Astrocyte of the hippocampus (primary cell): Measurements from ENCODE around the gene ENTPD7.

Experiments used
- DNase-seq: peaks from one replicate; pipeline ENCODE4 v3.0.0; 2011; ENCODE audit warnings: low read depth, low spot score

The ENTPD7 gene

DNA sequence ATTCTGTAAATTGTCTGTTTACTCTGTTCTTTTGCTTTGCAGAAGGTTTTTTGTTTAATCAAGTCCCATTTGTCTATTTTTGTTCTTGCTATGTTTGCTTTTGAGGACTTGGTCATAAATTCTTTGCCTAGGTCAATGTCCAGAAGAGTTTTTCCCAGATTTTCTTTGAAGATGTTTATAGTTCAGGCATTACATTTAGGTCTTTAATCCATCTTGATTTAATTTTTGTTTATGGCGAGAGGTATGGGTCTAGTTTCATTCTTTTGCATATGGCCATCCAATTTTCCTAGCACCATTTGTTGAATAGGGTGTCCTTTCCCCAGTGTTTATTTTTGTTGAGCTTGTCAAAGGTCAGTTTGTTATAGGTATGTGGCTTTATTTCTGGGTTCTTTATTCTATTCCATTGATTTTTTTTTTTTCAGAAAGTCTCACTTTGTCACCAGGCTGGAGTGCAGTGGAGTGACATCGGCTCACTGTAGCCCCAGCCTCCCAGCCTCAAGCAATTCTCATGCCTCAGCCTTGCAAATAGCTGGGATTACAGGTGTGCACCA, 11.6 kb upstream of the ENTPD7 start:
- DNase-seq, result no peak

DNA sequence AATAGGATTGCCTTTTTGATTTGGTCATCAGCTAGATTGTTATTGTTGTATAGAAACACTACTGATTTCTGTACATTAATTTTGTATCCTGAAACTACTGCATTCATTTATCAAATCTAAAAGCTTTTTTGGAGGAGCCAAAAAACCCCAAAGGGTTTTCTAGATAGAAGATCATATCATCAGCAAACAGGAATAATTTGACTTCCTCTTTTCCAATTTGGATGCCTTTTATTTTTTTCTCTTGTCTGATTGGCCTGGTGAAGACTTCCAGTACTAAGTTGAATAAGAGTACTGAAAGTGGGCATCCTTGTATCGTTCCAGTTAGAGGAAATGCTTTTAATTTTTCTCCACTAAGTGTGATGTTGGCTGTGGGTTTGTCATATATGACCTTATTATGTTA, 10.6 kb upstream of the ENTPD7 start:
- no peak for DNase-seq

DNA sequence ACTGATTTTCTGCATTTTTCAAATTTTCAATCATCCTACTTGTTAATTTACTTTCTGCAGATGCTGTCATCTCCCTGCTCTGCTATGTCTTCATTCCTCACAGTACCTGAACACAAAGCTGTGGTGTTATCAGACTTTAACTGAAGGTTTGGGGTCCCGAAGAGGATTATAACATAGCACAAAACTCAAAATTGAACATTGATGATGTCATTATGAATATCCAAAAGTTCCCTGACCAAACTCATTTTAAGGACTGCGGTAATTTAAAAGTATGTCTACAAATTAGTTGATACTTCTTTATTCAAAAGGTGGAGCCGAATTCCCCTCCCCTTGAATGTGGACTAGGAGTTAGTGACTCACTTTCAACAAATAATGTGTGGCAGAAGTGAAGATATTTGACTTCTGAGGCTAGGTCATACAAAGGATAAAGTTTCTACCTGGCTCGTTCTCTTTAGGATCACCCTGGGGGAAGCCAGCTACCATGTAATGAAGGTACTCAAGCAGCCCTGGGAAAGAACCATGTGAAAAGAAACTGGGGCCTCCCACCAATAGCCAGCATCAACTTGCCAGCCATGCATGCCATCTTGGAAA, 6.4 kb upstream of the ENTPD7 start:
- no peak for DNase-seq

DNA sequence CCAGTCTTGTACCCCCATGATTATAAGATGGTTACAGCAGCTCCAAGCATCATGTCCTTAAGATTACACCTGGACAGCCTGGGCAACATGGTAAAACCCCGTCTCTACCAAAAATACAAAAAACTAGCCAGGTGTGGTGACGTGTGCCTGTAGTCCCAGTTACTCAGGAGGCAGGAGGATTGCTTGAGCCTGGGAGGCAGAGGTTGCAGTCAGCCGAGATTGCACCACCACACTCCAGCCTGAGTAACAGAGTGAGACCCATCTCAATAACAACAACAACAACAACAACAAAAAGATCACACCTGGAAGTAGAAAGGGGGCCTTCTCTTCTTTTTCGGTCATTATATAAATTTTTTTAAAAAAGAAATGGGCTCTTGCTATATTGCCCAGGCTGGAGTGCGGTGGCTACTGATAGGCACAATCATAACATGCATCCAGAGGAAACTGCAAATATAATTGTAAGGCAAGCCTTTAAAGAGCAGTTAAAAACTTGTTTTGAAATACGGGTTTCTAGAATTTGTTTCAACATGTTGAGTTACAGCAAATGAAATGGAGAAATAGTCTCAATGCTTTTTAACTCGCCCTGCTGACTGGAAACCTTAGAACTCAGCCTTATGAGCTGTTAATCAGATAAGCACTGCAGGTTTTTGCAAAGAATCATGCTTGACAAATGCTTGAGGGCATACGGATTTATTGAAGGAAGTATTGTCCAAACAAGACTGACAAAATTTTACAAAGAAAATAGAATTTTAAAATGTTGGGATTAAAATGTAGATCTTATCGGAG, 4.7 kb upstream of the ENTPD7 start:
- no peak for DNase-seq

DNA sequence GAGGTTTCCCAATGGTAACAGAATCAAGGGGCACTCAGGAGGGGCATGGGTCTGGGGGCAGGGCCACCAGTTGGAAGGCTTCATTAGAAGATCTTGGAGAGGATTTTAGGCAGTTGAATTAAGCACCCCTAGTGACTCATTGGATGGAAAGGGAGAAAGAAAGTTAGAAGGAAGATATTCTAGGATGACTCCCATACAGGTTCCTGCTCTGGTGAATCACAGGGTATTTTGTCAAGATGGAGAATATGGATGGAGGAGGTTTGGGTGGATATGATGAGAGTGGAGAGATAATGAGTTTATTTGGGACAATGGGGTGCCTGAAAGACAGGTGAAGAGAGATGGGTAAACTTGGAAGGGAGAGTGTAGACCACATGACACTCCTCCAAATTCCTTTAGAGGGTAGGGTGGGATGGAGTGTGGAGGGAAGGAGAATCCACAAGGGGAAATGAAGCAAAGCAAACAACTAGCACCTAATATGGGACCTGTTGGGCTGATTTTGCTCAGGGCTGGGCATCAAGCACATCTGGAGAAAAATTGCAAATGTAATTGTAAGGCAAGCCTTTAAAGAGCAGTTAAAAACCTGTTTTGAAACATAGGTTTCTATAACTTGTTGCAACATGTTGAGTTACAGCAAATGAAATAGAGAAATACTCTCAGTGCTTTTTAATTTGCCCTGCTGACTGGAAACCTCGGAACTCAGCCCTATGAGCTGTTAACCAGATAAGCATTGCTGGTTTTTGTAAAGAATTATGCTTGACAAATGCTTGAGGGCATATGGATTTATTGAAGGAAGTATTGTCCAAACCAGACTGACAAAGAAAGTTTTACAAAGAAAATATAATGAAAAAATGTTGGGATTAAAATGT, 2.9 kb upstream of the ENTPD7 start:
- no peak for DNase-seq

DNA sequence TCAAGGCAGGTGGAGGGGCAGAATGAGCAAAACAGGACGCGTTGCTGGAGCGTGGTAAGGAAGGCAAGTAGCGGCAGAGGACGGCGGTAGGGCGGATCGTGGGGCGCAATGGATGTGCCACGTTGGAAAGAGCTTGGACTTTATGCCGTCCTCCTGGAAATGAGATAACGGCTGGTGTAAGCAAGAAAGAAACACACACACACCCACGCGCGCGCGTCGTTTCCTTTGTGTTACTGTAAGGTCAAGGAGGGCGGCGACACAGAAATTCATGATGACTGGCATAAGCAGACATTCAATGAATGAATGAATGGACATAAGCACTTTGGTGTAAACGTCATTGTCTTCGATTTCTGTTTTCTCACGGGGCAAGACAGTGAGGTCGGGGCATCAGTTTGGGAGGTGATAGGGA, 683 bp upstream of the ENTPD7 start:
- DNase-seq, result peak; percentile 41

DNA sequence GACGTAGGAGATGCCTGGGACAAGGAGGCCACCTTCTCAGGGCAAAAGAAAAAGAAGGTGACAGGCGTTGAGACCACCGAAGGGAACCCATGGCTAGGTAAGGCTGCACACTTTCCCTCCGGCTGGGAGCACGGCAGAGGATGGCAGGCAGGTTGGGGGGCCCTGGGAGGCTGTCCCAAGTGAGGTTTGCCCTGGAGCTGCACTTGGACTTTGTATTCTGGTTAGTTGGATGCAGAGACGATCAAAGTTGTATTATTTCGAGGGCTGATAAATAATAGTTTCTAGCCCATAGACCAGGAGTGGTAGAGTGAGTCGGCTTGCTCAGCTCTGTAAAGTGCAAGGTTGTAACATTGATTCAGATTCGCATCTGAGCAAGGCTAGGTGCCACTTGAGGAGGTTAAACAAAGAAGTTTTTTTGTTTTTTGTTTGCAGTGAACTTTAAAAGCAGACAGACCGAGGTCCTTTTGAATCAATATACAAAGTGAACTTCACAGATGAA, 608 bp downstream of the ENTPD7 start:
- no peak for DNase-seq

DNA sequence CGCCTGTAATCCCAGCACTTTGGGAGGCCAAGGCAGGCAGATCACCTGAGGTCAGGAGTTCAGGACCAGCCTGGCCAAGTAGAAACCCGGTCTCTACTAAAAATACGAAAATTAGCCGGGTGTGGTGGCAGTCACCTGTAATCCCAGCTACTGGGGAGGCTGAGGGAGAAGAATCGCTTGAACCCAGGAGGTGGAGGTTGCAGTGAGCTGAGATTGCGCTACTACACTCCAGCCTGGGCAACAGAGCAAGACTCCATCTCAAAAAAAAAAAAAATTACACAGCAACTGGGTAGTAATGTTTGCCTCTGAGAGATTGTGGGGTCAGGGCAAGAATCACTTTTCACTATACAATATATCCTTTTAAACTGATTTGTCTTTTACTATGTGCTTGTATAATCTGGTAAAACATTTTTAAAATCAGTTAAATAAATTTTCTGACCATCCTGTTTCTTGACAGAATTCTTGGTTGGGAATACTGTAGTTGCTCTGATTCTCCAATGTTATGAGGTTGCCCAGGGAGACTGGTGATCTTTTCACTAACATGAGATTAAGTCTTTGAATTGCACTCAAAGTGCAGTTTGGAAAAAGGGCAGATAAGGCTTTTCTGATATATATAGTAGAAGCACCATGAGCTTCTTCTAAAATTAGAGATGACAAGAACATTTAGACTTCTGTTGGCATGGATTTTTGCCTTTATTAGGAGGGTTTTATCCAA, 1.5 kb downstream of the ENTPD7 start:
- DNase-seq, result peak; percentile 26

DNA sequence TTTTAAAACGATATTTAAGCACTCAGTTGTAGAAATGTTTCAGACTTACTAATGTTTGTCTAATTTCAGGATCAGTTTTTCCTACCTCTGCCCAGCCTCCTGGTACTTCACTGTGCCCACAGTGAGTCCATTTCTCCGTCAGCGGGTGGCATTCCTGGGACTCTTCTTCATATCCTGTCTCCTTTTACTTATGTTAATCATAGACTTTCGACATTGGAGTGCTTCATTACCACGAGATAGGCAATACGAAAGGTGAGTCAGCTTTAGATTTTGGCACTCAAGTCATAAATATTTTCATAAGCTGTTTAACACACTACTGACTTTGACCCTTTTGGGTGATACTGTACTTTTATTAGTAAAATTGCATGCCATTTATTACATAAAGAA, 2.1 kb downstream of the ENTPD7 start:
- peak; percentile 40 for DNase-seq

DNA sequence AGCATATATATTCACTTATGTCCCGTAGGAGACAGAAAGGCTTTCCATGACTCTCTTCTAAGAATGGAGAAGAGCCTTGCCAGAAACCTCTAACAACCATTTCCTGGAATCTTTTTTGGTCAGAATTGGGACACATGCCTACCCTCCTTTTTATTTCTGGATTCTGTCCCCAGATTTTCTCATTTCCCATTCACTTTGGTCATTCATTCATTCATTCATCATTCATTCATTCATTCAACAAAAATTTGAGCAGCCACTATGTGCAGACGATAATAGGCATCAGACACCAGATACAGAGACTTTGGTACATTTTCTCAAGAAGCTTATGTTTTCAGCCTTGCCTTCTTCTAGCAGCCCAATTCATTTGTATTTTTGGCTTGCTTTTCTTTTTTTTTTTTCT, 6.0 kb downstream of the ENTPD7 start:
- no peak for DNase-seq

DNA sequence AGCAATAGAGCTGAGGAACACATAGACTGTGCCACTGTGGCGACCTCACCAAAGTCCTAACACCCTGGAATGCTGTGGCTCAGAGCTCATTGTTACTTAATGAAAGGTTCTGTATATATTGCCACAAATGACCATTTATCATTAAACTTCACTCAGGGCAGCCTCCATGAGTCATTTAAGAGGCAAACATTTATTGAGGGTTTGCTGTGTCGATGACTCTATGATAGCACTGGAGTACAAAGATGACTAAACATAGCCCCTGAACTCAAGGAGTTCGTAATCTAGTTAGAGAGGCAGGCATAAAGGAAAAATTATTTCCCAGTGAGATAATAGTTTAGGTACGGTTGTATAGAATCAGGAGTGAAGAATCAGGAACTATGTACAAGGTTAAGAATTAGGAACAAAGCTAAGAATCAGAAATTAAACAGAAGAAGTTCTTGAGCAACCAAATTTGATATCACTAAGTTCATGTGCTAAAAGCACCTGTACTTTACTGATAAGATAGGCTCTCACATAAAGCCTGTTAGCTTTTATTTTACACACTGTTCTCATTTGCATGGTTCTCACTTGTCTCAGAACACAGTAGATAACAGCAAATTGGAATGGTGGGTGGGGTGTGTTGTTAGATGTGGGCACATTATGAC, 7.9 kb downstream of the ENTPD7 start:
- peak; percentile 88 for DNase-seq

DNA sequence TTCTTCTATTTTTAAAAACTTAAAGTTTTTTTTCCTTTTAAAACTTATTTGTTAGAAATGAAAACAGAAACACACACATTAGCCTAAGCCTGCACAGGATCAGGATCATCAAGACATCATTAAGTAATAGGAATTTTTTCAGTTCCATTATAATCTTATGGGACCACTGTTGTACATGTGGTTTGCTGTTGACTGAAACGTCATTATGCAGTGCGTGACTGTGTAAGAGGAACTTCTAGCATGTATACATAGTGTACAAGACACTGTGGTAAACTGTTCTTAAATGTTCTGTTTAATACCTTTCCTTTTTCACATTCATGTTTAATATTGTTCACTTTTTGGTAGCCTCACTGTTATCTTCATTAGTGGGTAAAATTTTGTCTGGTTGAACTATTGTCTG, 12.1 kb downstream of the ENTPD7 start:
- DNase-seq, result no peak

DNA sequence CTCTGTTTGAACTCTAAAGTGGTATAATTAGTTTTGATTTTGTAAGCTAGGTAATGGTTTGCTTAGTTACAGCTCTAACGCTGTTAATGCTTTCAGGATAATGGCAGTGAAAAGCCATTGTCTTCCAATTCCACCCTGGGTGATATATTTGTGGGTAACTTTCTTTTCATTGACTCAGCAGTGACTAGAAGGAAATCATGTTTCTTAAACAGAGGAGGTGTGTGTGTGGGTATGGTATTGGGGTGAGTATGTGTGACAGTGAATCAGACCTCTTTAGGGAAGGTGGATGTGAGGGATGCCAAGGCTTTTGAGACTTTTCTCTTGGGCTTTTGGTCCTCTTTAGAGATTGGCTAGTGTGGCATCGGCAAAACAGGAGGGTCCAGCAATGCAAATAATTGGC, 13.6 kb downstream of the ENTPD7 start:
- DNase-seq, result no peak

DNA sequence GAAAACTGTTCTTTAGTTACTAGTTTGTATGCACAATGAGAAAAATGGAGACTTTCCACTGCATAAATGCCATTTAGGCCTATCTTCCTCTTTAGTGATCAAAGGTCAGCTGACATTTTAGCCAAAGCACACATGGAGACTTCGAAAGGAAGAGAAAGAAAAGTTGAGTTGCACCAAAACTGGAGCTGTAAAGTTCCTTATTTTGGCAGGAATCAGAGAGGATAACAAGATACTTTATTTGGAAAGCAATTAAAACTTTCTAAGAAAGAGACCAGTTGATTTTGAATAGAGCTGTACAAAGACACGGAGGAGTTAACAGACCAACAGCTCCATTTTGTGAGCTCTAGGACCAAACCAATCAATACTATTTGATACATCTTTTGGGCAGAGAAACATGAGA, 14.2 kb downstream of the ENTPD7 start:
- no peak for DNase-seq

DNA sequence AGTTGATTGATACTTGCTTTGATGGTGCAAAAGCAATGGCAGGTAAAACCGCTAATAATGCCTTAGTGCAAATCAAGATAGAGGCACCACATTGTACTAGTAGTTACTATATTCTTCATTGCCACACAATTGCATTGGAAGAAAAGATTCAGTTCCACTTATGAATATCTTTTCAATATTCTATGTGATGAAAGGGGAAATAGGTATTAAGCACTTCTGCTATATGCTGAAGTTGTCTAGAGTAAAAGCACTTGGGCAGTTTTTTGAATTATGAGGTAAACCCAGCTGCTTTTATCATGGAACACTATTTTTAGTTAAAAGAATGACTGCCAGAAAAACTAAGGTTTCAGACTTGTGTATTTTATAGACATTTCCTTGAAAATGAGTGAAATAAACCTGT, 15.5 kb downstream of the ENTPD7 start:
- no peak for DNase-seq

DNA sequence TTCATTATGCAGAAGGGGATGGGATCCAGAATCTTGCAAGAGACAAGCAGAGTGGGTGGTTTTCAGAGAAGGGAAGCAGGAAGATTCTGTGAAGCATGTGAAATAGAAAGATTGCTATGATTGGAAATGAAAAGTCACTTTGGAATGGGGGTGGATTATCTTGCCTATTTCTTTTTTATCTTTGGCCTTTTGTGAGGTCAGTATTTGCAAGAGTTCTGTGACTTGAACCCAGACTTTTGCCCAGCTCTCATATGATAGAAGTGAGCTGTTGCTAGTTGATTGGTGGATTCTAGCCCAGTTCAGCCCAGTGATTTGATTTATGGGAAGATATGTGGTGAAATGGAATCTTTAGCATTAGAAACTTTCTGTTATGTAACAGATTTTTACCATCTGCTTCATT, 17.1 kb downstream of the ENTPD7 start:
- peak; percentile 70 for DNase-seq

DNA sequence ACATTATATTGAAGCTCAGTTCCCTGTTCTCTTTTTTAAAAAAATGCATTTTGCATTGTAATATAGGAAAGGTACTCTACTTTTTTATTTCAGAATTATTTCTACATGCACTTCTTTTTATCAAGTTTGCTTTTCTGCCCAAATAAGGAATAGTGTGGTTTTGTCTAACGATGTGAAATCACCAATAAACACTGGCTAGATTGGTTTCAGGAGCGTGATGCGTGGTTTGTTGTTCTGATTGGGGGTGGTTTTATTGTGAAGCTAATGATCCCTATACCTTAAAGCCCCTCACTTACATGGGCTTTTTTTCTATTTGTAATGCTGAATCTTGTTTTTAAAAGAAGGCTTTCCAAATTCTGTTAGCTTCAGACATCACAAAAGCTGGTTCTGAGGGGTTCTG, 17.6 kb downstream of the ENTPD7 start:
- DNase-seq, result peak; percentile 36

DNA sequence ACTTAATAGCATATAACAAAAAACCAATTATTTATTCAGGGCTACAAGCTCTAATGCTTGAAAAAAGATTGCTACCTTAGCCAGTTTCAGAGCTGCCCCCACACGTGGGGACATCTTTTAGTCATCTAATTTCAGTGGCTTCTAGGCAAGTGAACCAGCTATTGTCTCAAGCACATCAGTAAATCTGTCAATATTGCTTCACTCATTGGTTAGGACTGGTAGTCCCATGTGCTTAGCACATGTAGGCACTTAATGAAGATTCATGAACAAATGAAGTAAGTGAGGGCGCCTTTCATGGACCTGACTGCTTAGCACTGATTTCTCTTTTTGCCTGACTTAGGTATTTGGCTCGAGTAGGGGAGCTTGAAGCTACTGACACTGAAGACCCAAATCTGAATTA, 19.6 kb downstream of the ENTPD7 start:
- no peak for DNase-seq

DNA sequence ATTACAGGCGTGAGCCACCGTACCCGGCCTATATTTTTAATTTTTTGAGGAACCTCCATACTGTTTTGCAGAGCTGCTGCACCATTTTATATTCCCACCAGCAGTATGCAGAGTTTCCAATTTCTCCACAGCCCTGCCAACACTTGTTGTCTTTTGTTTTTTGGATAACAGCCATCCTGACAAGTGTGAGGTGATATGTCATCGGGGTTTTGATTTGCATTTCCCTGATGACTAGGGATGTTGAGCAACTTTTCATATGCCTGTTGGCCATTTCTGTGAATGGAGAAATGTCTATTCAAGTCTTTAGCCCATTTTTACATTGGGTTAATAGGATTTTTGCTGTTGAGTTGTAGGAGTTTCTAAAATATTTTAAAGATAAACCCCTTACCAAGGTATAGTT, 22.2 kb downstream of the ENTPD7 start:
- peak; percentile 68 for DNase-seq

DNA sequence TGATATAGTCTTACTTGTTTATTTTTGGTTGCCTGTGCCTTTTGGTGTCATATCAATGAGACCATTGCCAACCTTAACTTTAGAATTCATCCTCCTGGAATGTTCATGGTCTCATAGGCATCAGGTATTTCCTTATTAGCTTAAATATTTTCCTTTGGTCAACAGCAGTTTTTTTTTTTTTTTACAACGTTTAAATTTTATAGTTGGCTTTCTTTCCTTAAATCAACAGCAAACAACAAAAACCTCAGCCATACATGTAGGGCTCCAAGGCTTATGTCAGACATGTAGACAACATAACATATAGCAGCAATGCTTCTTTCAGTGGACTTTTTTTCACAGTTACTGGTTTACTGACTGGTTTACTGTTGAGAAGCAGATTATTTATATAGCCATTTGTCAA, 22.7 kb downstream of the ENTPD7 start:
- DNase-seq, result peak; percentile 48

DNA sequence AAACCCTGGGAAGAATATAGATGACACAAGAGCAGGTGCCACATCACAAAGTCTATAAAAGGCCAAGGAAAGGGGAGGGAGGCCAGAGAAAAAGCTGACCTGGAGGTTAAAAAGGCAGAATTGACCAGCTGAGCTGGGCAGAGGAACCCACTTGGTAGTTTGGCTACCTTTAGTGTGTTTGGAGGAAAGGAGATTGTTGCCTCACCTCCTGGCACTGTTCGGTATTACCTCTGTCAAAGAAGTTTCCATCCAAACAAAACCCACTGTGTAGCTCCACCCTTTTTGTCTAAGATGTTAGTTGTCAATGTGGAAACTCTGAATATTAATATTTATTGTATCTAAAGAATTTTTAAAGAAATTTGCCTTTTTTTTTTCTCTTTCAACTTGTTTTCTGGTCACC, 23.4 kb downstream of the ENTPD7 start:
- DNase-seq, result no peak
